HepG2 (cell line): ENCODE data around the gene RALY. TPM values are rescaled to one million over a fixed set of nuclear protein-coding genes. Genes with fewer than 3 reads are reported as not detected.

Source experiments
- IKZF1 ChIP-seq: fragments of 450-650 bp; IDR thresholded peaks from 2 replicates; pipeline ENCODE4 v1.7.1; 2016
- KLF13 ChIP-seq: sonication (generic); formaldehyde crosslinking; IDR thresholded peaks from 2 replicates; pipeline ENCODE4 v1.4.0; 2020; ENCODE audit warnings: mild to moderate bottlenecking, missing genetic modification reagents
- MAF1 ChIP-seq: sonication (generic); formaldehyde crosslinking; IDR thresholded peaks from 2 replicates; pipeline ENCODE4 v1.5.0; 2020; ENCODE audit warnings: missing genetic modification reagents, borderline replicate concordance
- MXD3 ChIP-seq: IDR thresholded peaks from 2 replicates; pipeline ENCODE4 v1.6.1; 2016; ENCODE audit warnings: mild to moderate bottlenecking, missing biosample characterization, missing genetic modification reagents
- MYNN ChIP-seq: sonication (generic); formaldehyde crosslinking; IDR thresholded peaks from 2 replicates; pipeline ENCODE4 v1.4.0; 2020; ENCODE audit warnings: mild to moderate bottlenecking, low read depth, missing genetic modification reagents
- REL ChIP-seq: sonication (generic); formaldehyde crosslinking; conservative IDR thresholded peaks from 2 replicates; pipeline ENCODE4 v1.8.0; 2022; ENCODE audit warnings: mild to moderate bottlenecking, missing genetic modification reagents, moderate library complexity
- RFXAP ChIP-seq: sonication (generic); formaldehyde crosslinking; IDR thresholded peaks from 2 replicates; pipeline ENCODE4 v1.4.0; 2020; ENCODE audit warnings: missing genetic modification reagents, borderline replicate concordance
- SMC3 ChIP-seq: IDR thresholded peaks from 2 replicates; pipeline ENCODE4 v1.6.1; 2011; ENCODE audit warnings: low read length, improper control_type of control experiment
- ZBTB2 ChIP-seq: sonication (generic); formaldehyde crosslinking; IDR thresholded peaks from 2 replicates; pipeline ENCODE4 v1.8.0; 2022; ENCODE audit warnings: low read depth, missing genetic modification reagents
- ZNF101 ChIP-seq: sonication (generic); formaldehyde crosslinking; IDR thresholded peaks from 2 replicates; pipeline ENCODE4 v1.4.0; 2020; ENCODE audit warnings: mild to moderate bottlenecking, low read depth, missing genetic modification reagents, borderline replicate concordance
- ZNF235 ChIP-seq: sonication (generic); formaldehyde crosslinking; IDR thresholded peaks from 2 replicates; pipeline ENCODE4 v1.8.1; 2023; ENCODE audit warnings: mild to moderate bottlenecking, missing genetic modification reagents, borderline replicate concordance
- ZNF253 ChIP-seq: sonication (generic); formaldehyde crosslinking; IDR thresholded peaks from 2 replicates; pipeline ENCODE4 v1.8.0; 2022; ENCODE audit warnings: mild to moderate bottlenecking, missing genetic modification reagents, borderline replicate concordance
- ZNF256 ChIP-seq: sonication (generic); formaldehyde crosslinking; conservative IDR thresholded peaks from 2 replicates; pipeline ENCODE4 v1.4.0; 2020; ENCODE audit warnings: missing genetic modification reagents
- ZNF34 ChIP-seq: sonication (generic); formaldehyde crosslinking; IDR thresholded peaks from 2 replicates; pipeline ENCODE4 v1.4.0; 2020; ENCODE audit warnings: mild to moderate bottlenecking, missing genetic modification reagents, borderline replicate concordance
- ZNF432 ChIP-seq: sonication (generic); formaldehyde crosslinking; IDR thresholded peaks from 2 replicates; pipeline ENCODE4 v1.5.0; 2020; ENCODE audit warnings: missing genetic modification reagents, mild to moderate bottlenecking, borderline replicate concordance
- ZNF446 ChIP-seq: sonication (generic); formaldehyde crosslinking; IDR thresholded peaks from 2 replicates; pipeline ENCODE4 v1.5.0; 2020; ENCODE audit warnings: mild to moderate bottlenecking, missing genetic modification reagents
- ZNF547 ChIP-seq: sonication (generic); formaldehyde crosslinking; IDR thresholded peaks from 2 replicates; pipeline ENCODE4 v1.5.1; 2020; ENCODE audit warnings: mild to moderate bottlenecking, missing genetic modification reagents
- ZNF784 ChIP-seq: sonication (generic); formaldehyde crosslinking; IDR thresholded peaks from 2 replicates; pipeline ENCODE4 v1.5.1; 2020; ENCODE audit warnings: missing genetic modification reagents, mild to moderate bottlenecking, borderline replicate concordance
- ZNF800 ChIP-seq: sonication (generic); formaldehyde crosslinking; IDR thresholded peaks from 2 replicates; pipeline ENCODE4 v1.4.0; 2020; ENCODE audit warnings: missing genetic modification reagents
- polyA plus RNA-seq, 8 experiments: library from polyadenylated mRNA; depleted of rRNA in 3 of 8; stranded (reverse) in 7 of 8; unstranded in 1 of 8; fragments of >200 nt; fragmentation: Illumina TruSeq in 4 of 8; extraction: Trizol in 4 of 8; gene quantifications; 2 replicates each; pipeline versions ENCODE4 v1.2.1 to v1.2.3, GENCODE V29; 2011 to 2016; ENCODE audit warnings: low read depth in 4 of 8, missing spikeins in 1 of 8, mixed read lengths in 1 of 8; ENCODE audit not compliant: insufficient read depth in 1 of 8
- total RNA-seq, 5 experiments: library from RNA; depleted of rRNA; stranded (reverse); fragments of >200 nt; fragmentation: Illumina TruSeq; extraction: Trizol; gene quantifications; 2 replicates each; pipeline ENCODE4 v1.2.3, GENCODE V29; 2016; ENCODE audit warnings: low read depth in 1 of 5

Gene RALY
- total and polyA plus RNA-seq, 2 of the 13 experiments (the other 11 are each of a cell fraction or from before 2014, with no cell fraction given), result 178 to 186 TPM

GRCh38 chr20:33992145-33992922 is 1.4 kb upstream of the RALY start (continued):
- TF ChIP-seq SMC3 (no peak), IKZF1 (no peak), ZNF253 (CRISPR knock-in tag) (0 out of 2 replicates have a peak, but pooled peaks have one; percentile 22), ZNF34 (no peak), ZNF547 (0 out of 2 replicates have a peak, but pooled peaks have one; percentile 55), KLF13 (CRISPR knock-in tag) (0 out of 2 replicates have a peak, but pooled peaks have one; percentile 46), RFXAP (CRISPR knock-in tag) (0 out of 2 replicates have a peak, but pooled peaks have one; percentile 70), REL (no peak), ZNF784 (0 out of 2 replicates have a peak, but pooled peaks have one; percentile 49), ZNF235 (CRISPR knock-in tag) (0 out of 2 replicates have a peak, but pooled peaks have one; percentile 5), ZNF432 (CRISPR knock-in tag) (no peak), ZNF256 (CRISPR knock-in tag) (peak; percentile 89), MAF1 (CRISPR knock-in tag) (no peak), MXD3 (CRISPR knock-in tag) (0 out of 2 replicates have a peak, but pooled peaks have one; percentile 25), ZNF101 (CRISPR knock-in tag) (no peak), ZNF446 (CRISPR knock-in tag) (peak; percentile 60; the same call in 1 of the 2 replicates), ZNF800 (0 out of 2 replicates have a peak, but pooled peaks have one; percentile 67), MYNN (CRISPR knock-in tag) (no peak; the same call in none of the 2 replicates), ZBTB2 (CRISPR knock-in tag) (peak; percentile 25; the same call in 1 of the 2 replicates)
